Tibial artery (tissue), 4 donors: ENCODE data around the gene LYG1.
"Not testable (repeated sequence)": the region's sequence is repeated elsewhere in the genome, so short reads cannot be mapped to it uniquely, and the experiment has no call there.

Experiments used
- DNase-seq, 2 donors: peaks; one replicate each; pipeline ENCODE4 v3.0.0-alpha.2; 2019
- H3K27ac ChIP-seq, 2 donors: fragments of 200-600 bp; sonication (generic) in 1 of 2; 1 replicate in 1 of 2; 2 replicates in 1 of 2; pipeline ENCODE4 v1.5.1; 2018 to 2019; ENCODE audit warnings: mild to moderate bottlenecking in 1 of 2
- H3K27me3 ChIP-seq, 2 donors: fragments of 200-600 bp; sonication (generic) in 1 of 2; one replicate each; pipeline versions ENCODE4 v1.5.1 to v1.6.0; 2016 to 2019
- H3K36me3 ChIP-seq, 3 donors: fragments of 200-600 bp; sonication (generic) in 2 of 3; one replicate each; pipeline ENCODE4 v1.5.1; 2016 to 2019; ENCODE audit warnings: mild to moderate bottlenecking in 2 of 3
- H3K4me1 ChIP-seq, 4 donors: fragments of 200-600 bp; sonication (generic) in 2 of 4; 1 replicate in 3 of 4; 2 replicates in 1 of 4; pipeline ENCODE4 v1.5.1; 2016 to 2019
- H3K4me3 ChIP-seq, 2 donors: fragments of 200-600 bp; sonication (generic) in 1 of 2; 1 replicate in 1 of 2; 2 replicates in 1 of 2; pipeline ENCODE4 v1.5.1; 2018 to 2019; ENCODE audit warnings: mild to moderate bottlenecking in 2 of 2
- H3K9me3 ChIP-seq, 3 donors: fragments of 200-600 bp; sonication (generic) in 1 of 3; one replicate each; pipeline ENCODE4 v1.5.1; 2016 to 2019
- CTCF ChIP-seq, 2 experiments: fragments of 200-600 bp in 1 of 2; fragments of 450-650 bp in 1 of 2; IDR thresholded peaks; one replicate each; pipeline ENCODE4 v1.5.1; 2017 to 2019; ENCODE audit warnings: antibody characterized with exemption in 2 of 2, mild to moderate bottlenecking in 1 of 2, moderate library complexity in 1 of 2
- intact Hi-C: fragments of 100-400 bp; cut with DNase I; formaldehyde crosslinking; loops from one replicate; pipeline ENCODE4 v1.15.0; 2023; ENCODE audit warnings: low total_unique reads

Gene LYG1

GRCh38 chr2:99279969-99280695 lies 20.9 kb downstream of the LYG1 start:
- no peak for TF ChIP-seq CTCF (IDR thresholded peaks at IDR 0.05)
- intact Hi-C loops: no loop called here

DNA sequence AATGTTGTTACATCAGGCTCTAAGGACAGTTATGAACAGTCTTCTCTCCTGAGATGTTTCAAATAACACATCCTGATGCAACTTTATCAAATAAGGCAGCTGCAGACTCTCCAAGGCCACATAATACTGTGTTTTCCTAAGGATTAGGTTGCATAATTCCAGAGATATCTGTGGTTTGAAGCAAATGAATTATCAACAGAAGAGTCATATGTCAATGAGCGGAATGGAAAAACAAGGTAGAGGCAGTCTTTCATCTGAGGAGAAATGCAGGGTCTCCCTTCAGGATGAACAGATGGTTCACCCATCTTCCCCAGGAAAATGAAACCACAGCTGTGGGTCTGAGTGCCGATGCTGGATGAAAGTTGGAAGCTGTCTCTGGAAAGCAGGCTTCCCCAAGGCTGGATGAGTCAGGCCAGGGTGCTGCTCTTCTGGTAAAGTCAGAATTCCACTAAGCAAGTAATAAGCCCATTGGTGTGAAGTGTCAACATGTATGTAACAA lies 22.2 kb downstream of the LYG1 start:
- Histone ChIP-seq H3K4me3 (no peak overlapping the region), H3K4me1 (no peaks in the 10 kb centered on the region), H3K27ac (no peak overlapping the region), H3K27me3 (no peaks in the 10 kb centered on the region), H3K36me3 (peaks cover under 1 to 9% (median 5%) of the 10 kb centered on the region in 3 donors), H3K9me3 (no peaks in the 10 kb centered on the region)
- intact Hi-C loops: no loop called here
- no peak for TF ChIP-seq CTCF (IDR thresholded peaks at IDR 0.05)
- DNase-seq: no peak

More at GRCh38 chr2:99279969-99280695, 20.9 kb downstream of the LYG1 start:
- Histone ChIP-seq H3K27ac (no peak overlapping the region), H3K4me1 (no peaks in the 10 kb centered on the region), H3K4me3 (no peak overlapping the region), H3K36me3 (peaks cover 7 to 22% (median 7%) of the 10 kb centered on the region in 3 donors), H3K9me3 (no peaks in the 10 kb centered on the region), H3K27me3 (no peaks in the 10 kb centered on the region)
- no peak for DNase-seq

GRCh38 chr2:99278195-99278765 lies 22.7 kb downstream of the LYG1 start:
- H3K36me3 ChIP-seq, H3K4me3 ChIP-seq, H3K27me3 ChIP-seq, DNase-seq, H3K27ac ChIP-seq, H3K9me3 ChIP-seq, intact Hi-C loops, H3K4me1 ChIP-seq: not testable (repeated sequence)

DNA sequence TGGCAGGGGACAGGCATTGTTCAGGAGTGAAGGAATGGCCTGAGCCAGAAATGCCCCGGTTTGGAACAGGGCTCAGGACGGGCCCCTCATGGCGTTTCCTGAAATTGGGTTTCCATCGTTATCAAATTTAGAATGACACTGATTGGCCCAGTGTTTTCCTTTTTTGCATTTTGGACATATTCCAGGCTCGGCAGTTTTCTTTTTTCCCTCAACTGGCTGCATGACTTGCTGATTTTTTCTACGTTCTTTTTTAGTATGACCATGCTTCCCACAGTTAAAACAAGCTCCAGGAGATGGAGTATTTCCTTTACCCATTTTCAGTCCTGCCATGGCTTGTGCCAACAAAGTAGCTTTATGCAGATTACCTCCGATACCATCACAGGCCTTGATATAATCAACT lies 25.1 kb downstream of the LYG1 start:
- Histone ChIP-seq H3K27ac (no peak overlapping the region), H3K4me3 (no peak overlapping the region), H3K4me1 (no peaks in the 10 kb centered on the region), H3K36me3 (no peaks in the 10 kb centered on the region), H3K9me3 (peaks cover 0 to 1% (median 0%) of the 10 kb centered on the region in 3 donors), H3K27me3 (no peaks in the 10 kb centered on the region)
- no peak for DNase-seq
- TF ChIP-seq CTCF (IDR thresholded peaks at IDR 0.05): no peak
- intact Hi-C loops: no loop called here

DNA sequence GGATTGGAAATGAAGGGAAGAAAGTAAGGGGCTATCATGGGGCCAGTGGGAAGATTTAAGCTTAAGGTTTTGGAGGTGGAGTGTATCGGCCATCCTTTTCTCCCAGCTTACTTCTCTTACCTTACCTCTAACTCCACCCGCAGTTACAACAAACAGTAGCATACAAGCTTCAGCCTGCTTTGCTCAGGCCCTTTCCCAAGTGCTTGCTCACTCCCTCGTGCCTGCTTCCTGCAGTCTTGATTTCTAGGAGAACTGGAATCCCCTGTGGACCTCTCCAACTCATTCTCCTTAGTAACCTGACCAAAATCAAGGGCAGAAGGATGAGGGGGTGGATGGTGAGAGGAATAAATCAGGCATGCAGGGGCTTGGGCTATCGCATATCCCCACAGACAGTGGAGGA lies 39.8 kb downstream of the LYG1 start:
- Histone ChIP-seq H3K27ac (no peak overlapping the region), H3K9me3 (peaks cover 0 to 4% (median 0%) of the 10 kb centered on the region in 3 donors), H3K36me3 (peaks cover 0 to 6% (median 0%) of the 10 kb centered on the region in 3 donors), H3K4me1 (no peaks in the 10 kb centered on the region), H3K27me3 (no peaks in the 10 kb centered on the region), H3K4me3 (no peak overlapping the region)
- DNase-seq: no peak
- no peak for TF ChIP-seq CTCF (IDR thresholded peaks at IDR 0.05)
- intact Hi-C loops: no loop called here

DNA sequence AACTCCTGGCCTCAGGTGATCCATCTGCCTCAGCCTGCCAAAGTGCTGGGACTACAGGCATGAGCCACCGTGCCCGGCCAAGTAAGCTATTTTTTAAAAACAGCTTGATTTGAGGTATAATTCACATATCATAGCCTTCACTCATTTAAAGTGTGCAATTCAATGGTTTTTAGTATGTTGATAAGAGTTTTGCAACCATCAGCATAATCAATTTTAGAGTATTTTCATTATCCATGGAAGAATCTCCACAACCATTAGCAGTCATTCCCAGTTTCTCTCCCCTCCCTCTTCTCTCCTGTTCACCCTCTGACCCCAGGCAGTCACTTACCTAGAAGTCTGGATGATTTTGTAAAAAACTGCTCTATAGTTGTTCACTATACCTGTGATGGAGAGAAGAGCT lies 40.8 kb downstream of the LYG1 start:
- Histone ChIP-seq H3K4me1 (no peaks in the 10 kb centered on the region), H3K27ac (no peak overlapping the region), H3K9me3 (peaks cover 0 to 4% (median 0%) of the 10 kb centered on the region in 3 donors), H3K36me3 (peaks cover 0 to 6% (median 0%) of the 10 kb centered on the region in 3 donors), H3K27me3 (no peaks in the 10 kb centered on the region), H3K4me3 (no peak overlapping the region)
- TF ChIP-seq CTCF (IDR thresholded peaks at IDR 0.05): no peak
- no peak for DNase-seq
- intact Hi-C loops: no loop called here
